Fibroblast of mammary gland (primary cell): ENCODE measurements around the gene GLI3.

Experiments used
- DNase-seq: peaks from one replicate; pipeline ENCODE4 v3.0.0-alpha.2; 2010; ENCODE audit warnings: low read depth
- H3K4me3 ChIP-seq: 2 replicates; pipeline ENCODE4 v1.5.1; 2011; ENCODE audit warnings: low read depth, mild to moderate bottlenecking, low read length, moderate library complexity; ENCODE audit not compliant: control insufficient read depth
- CTCF ChIP-seq: conservative IDR thresholded peaks from 2 replicates; pipeline ENCODE4 v1.5.1; 2011; ENCODE audit warnings: low read depth, low read length, inconsistent platforms; ENCODE audit not compliant: control insufficient read depth, insufficient read depth

The GLI3 gene

GRCh38 chr7:42248579-42248978, 11.6 kb upstream of the GLI3 start:
- no peak for TF ChIP-seq CTCF

GRCh38 chr7:42247301-42247700, 10.3 kb upstream of the GLI3 start:
- H3K4me3 ChIP-seq: no peak overlapping the region
- DNase-seq: peak; percentile 68
- TF ChIP-seq CTCF: peak; percentile 32

More at GRCh38 chr7:42248579-42248978, 11.6 kb upstream of the GLI3 start:
- H3K4me3 ChIP-seq: no peak overlapping the region
- no peak for DNase-seq

- no peak overlapping the region for H3K4me3 ChIP-seq
- TF ChIP-seq CTCF: no peak
- peak; percentile 91 for DNase-seq
These were observed 7.8 kb upstream of the GLI3 start for GRCh38 chr7:42244828-42245227.

- no peak for TF ChIP-seq CTCF
- DNase-seq: no peak
- H3K4me3 ChIP-seq: no peak overlapping the region
These were observed 5.4 kb upstream of the GLI3 start for GRCh38 chr7:42242381-42242780.

GRCh38 chr7:42241424-42241823, 4.4 kb upstream of the GLI3 start:
- no peak for DNase-seq
- no peak for TF ChIP-seq CTCF
- no peak overlapping the region for H3K4me3 ChIP-seq

GRCh38 chr7:42240416-42240815, 3.4 kb upstream of the GLI3 start:
- no peak overlapping the region for H3K4me3 ChIP-seq
- TF ChIP-seq CTCF: no peak

More at GRCh38 chr7:42240416-42240815, 3.4 kb upstream of the GLI3 start:
- DNase-seq: peak; percentile 44
